Endothelial cell (in vitro differentiated cells): ENCODE measurements around the gene NAGPA. TPM values are rescaled to one million over a fixed set of nuclear protein-coding genes. Genes with fewer than 3 reads are reported as not detected.

Source experiments
- DNase-seq: peaks from one replicate; pipeline ENCODE4 v3.0.0; 2021; ENCODE audit warnings: low spot score
- H3K27ac Mint-ChIP-seq: one replicate; pipeline ENCODE4 v1.8.0; 2021; ENCODE audit warnings: mixed read lengths, inconsistent platforms; ENCODE audit not compliant: unreplicated experiment
- H3K27me3 Mint-ChIP-seq: one replicate; pipeline ENCODE4 v1.8.0; 2021; ENCODE audit warnings: mild to moderate bottlenecking, moderate library complexity, mixed read lengths, inconsistent platforms; ENCODE audit not compliant: unreplicated experiment
- H3K36me3 Mint-ChIP-seq: one replicate; pipeline ENCODE4 v1.8.0; 2021; ENCODE audit warnings: mild to moderate bottlenecking, low read depth, mixed read lengths, inconsistent platforms; ENCODE audit not compliant: unreplicated experiment
- H3K4me1 Mint-ChIP-seq: one replicate; pipeline ENCODE4 v1.8.0; 2021; ENCODE audit warnings: mild to moderate bottlenecking, mixed read lengths, inconsistent platforms; ENCODE audit not compliant: unreplicated experiment
- H3K4me3 Mint-ChIP-seq: one replicate; pipeline ENCODE4 v1.8.0; 2021; ENCODE audit warnings: mild to moderate bottlenecking, mixed read lengths, inconsistent platforms; ENCODE audit not compliant: unreplicated experiment
- H3K9me3 Mint-ChIP-seq: one replicate; pipeline ENCODE4 v1.8.0; 2021; ENCODE audit warnings: mixed read lengths, inconsistent platforms; ENCODE audit not compliant: unreplicated experiment
- CTCF ChIP-seq: fragments of 200-600 bp; sonication (generic); IDR thresholded peaks from one replicate; pipeline ENCODE4 v1.5.0; 2021; ENCODE audit warnings: antibody characterized with exemption; ENCODE audit not compliant: unreplicated experiment
- total RNA-seq: library from RNA; stranded (reverse); fragmentation: NEBNext Ultra II Directional; extraction: Animal tissue kit (Norgen Biotek cat#: 25700); gene quantifications from one replicate; pipeline ENCODE4 v1.2.1, GENCODE V29; 2021; ENCODE audit not compliant: unreplicated experiment

The NAGPA gene
- total RNA-seq, 1 donor from 2014 or later: 10.2 TPM

DNA sequence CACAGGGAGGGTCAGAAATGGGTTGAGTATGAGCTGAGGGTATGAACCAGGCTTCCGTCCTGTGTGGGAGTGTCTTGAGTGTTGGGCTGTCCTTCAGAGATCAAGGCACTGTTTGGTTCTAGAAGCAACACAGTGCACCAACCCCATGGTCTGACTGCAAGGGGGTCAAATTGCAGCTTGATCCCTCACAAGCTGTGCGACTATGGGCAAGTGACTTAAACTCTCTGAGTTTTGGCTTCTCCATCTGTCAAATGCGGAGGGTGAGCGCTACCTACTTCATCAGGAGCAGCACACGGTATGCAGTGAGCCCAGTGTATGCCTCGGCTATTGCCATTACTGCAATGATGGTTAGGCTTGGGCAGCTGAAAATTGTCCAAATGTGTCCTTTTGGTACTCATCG is 54.6 kb downstream of the NAGPA start:
- Mint-ChIP-seq H3K36me3 (peaks cover 3% of the 10 kb centered on the region), H3K27me3 (peaks cover 1% of the 10 kb centered on the region), H3K9me3 (no peaks in the 10 kb centered on the region), H3K27ac (no peak overlapping the region), H3K4me3 (no peak overlapping the region), H3K4me1 (peaks cover 4% of the 10 kb centered on the region)
- DNase-seq: no peak
- no peak for TF ChIP-seq CTCF

DNA sequence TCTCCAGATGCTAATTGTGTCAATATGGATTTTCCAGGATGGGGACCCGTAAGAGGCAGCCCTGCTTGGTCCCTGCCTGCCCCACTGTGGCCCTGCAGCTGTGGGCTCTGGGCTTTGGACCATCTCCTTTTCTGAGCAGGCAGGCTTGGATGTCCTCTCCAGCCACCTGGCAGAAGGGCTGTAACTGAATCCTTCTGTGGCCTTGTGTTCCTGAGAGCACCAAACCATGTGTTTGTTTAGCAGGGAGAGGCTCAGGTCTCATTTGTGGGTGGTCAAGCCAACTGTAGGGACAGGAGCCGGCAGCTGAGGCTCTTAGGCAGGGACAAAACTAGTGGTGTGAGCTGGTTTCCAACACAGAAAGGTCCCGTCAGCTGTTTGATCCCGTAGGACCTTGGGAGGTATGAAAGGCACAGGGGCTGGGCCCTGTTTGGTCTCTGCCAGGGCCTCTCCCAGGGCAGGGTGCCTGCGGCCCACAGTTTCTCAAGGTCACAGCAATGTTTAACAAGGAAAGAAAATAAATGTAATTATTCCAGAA is 57.1 kb downstream of the NAGPA start:
- Mint-ChIP-seq H3K9me3 (no peaks in the 10 kb centered on the region), H3K4me3 (no peak overlapping the region), H3K4me1 (peaks cover 4% of the 10 kb centered on the region), H3K27me3 (peaks cover 1% of the 10 kb centered on the region), H3K27ac (no peak overlapping the region), H3K36me3 (peaks cover 3% of the 10 kb centered on the region)
- TF ChIP-seq CTCF: no peak
- no peak for DNase-seq

DNA sequence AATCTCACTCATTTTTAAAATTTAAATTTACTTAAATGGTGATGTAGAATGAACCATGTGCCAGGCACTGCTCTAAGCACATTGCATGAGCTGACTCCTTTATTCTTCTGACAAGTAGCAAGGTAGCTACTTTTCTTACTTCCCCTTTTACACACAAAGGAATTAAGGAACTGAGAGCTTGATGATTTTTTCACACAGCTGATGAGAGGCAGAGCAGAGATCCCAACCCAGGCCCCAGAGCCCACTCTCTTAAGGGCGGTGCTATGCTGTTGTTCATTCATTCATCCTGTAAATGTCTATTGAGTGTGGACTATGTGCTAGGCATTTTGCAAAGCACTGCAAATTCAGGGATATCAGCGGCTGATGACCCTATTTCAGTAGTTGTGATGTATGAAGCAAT is 57.7 kb downstream of the NAGPA start:
- Mint-ChIP-seq H3K27ac (no peak overlapping the region), H3K4me3 (no peak overlapping the region), H3K36me3 (peaks cover 3% of the 10 kb centered on the region), H3K27me3 (peaks cover 1% of the 10 kb centered on the region), H3K4me1 (peaks cover 4% of the 10 kb centered on the region), H3K9me3 (no peaks in the 10 kb centered on the region)
- DNase-seq: no peak
- TF ChIP-seq CTCF: no peak

Other genes starting within 250 kb of the NAGPA start
- gene SEPTIN12, start 245.6 kb downstream of the NAGPA start, total RNA-seq: 11.5 TPM
- gene SMIM22, start 238.6 kb downstream of the NAGPA start, total RNA-seq: not detected
- gene ROGDI, start 231.3 kb downstream of the NAGPA start, total RNA-seq: 46.2 TPM
- gene GLYR1, start 186.6 kb downstream of the NAGPA start, total RNA-seq: 111 TPM
- gene UBN1, start 186.5 kb downstream of the NAGPA start, total RNA-seq: 36.4 TPM
- gene PPL, start 96.8 kb downstream of the NAGPA start, total RNA-seq: 1.1 TPM
- 0.05 TPM for gene SEC14L5, start 75.6 kb downstream of the NAGPA start, total RNA-seq
- not detected for gene C16orf89, start 32.0 kb upstream of the NAGPA start, total RNA-seq
- 21.0 TPM for gene ALG1, start 37.9 kb upstream of the NAGPA start, total RNA-seq
- 6.7 TPM for gene EEF2KMT, start 63.9 kb upstream of the NAGPA start, total RNA-seq